ENCODE measurements around the gene HEXIM1.

HEXIM1 gene

GRCh38 chr17:45146890-45147580 lies 1.2 kb upstream of the HEXIM1 start:
- DNase-seq, result no peak

- peak; percentile 97 for DNase-seq
Measured at GRCh38 chr17:45147581-45148182, 593 bp upstream of the HEXIM1 start.

- DNase-seq, result peak; percentile 92
Measured at GRCh38 chr17:45149037-45149668, 878 bp downstream of the HEXIM1 start.

GRCh38 chr17:45149669-45150664 lies 1.7 kb downstream of the HEXIM1 start:
- peak; percentile 76 for DNase-seq

- DNase-seq, result no peak
Measured at GRCh38 chr17:45150911-45151809, 2.9 kb downstream of the HEXIM1 start.

GRCh38 chr17:45155029-45155428 lies 6.8 kb downstream of the HEXIM1 start:
- no peak for DNase-seq

GRCh38 chr17:45155483-45155882 lies 7.2 kb downstream of the HEXIM1 start:
- no peak for DNase-seq

GRCh38 chr17:45156242-45156641 lies 8.0 kb downstream of the HEXIM1 start:
- no peak for DNase-seq

GRCh38 chr17:45160447-45161287 lies 12.4 kb downstream of the HEXIM1 start:
- DNase-seq, result no peak

GRCh38 chr17:45161288-45162024 lies 13.2 kb downstream of the HEXIM1 start, which contains the start of gene HEXIM2:
HEXIM2 (plus strand) TSS chr17:45161875; CDS start chr17:45162794, 919 bp downstream.
- DNase-seq, result peak; percentile 100

GRCh38 chr17:45162025-45162687 lies 13.9 kb downstream of the HEXIM1 start:
- no peak for DNase-seq

GRCh38 chr17:45164734-45165269 lies 16.5 kb downstream of the HEXIM1 start:
- no peak for DNase-seq

- no peak for DNase-seq
Measured at GRCh38 chr17:45168991-45169752, 20.9 kb downstream of the HEXIM1 start.

- DNase-seq, result no peak
Measured at GRCh38 chr17:45170280-45170930, 22.1 kb downstream of the HEXIM1 start.

GRCh38 chr17:45170931-45171337 lies 22.7 kb downstream of the HEXIM1 start:
- no peak for DNase-seq

- peak; percentile 77 for DNase-seq
Measured at GRCh38 chr17:45171338-45172231, 23.3 kb downstream of the HEXIM1 start.

- DNase-seq, result no peak
Measured at GRCh38 chr17:45172232-45172540, 23.9 kb downstream of the HEXIM1 start.
